Superior temporal gyrus (tissue), 1 donor: ENCODE data around the gene NADSYN1.
A peak's percentile ranks its signal among the peaks of the same experiment; 100 is the strongest.

Source experiments
- DNase-seq: peaks from one replicate; pipeline ENCODE4 v3.0.0-alpha.2; 2016; ENCODE audit errors: extremely low spot score

NADSYN1 gene

DNA sequence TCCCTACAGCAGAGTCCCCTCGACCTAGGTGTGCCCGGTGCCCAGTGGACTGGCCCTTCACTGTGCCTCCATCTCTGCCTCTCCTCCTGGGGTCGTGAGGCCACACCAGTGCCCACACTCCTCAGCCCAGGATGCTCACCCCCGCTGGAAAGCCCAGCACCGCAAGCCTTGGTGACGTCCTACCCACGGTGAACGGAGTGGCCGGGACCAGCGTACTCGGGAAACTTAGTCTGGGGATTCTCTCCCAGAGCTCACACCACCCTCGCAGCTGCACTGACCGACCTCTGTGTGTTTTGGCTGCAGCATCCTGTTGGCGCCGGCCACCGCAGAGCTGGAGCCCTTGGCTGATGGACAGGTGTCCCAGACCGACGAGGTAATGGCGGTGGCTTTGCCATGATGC, 38.5 kb downstream of the NADSYN1 start:
- no peak for DNase-seq

DNA sequence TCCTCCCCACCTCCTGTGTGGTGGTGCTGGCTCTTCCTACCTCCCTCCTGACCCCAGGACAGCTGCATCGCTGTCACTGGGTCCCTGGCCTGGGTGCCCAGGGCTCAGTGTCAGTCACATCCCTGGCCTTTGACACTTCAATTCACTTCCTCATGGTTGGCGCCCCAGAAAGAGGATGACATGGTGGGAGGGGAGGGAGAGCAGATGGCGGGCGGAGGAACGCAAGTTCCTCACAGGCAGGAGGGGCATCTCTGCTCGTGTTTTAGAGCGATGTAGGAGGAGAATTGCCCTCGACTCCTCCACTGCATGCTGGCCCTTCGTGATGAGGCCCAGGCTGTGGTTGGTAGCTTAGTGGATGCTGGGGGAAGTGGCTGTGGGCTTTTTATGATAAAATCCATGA, 38.9 kb downstream of the NADSYN1 start:
- DNase-seq, result no peak

DNA sequence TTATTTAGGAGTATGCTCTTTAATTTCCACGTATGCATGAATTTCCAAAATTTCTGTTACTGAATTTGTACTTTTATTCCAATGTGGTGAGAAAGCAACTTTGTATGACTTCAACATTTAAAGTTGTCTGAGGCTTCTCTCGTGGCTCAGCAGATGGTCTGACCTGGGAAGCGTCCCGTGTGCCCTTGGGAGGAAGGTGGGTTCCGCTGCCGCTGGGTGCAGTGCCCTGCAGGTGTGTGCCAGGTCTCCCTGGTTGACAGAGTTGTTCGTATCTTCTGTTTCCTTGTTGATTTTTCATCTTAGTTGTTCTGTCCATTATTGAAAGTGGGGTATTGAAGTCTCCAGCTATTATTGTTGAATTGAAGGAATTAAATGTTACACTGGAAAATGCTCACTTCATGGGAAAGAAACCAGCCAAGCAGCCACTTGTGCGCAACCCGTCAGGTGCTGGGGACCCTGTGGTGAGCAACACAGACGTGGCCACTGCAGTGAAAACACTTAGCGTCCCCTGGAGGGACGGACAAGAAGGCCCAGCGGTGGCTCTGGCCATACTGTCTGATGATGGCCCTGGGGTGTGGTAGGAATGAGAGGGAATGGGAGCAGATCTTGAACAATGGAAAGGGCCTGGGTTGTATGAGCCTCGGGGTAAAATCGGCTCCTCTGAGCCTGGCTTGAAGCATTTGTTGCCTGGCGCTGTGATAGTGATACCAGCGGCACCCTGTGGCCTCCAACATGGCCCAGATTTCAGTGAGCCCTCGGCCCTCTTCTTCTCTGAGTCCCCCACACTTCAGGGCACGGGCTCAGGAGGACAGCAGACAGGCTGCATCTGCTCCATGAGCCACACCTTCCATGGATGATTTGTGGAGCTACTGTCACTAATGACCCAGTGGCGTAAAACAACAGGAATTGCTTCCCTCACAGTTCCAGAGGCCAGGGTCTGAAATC, 42.6 kb downstream of the NADSYN1 start:
- DNase-seq, result no peak

DNA sequence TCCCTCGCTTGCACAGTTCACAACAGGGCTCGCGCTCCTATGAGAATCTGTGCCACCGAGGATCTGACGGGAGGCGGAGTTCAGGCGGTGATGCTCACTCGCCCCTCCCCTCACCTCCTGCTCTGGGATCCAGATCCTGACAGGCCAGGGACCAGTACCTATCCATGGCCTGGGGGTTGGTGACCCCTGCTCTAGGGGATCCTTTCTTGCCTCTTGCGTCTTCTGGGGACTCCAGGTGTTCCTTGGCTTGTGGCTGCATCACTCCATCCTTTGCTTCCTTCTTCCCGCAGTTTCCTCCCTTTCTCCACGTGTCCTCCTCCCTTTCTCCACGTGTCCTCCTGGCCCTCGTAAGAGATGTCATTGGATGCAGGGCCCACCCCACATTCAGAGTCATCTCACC, 43.4 kb downstream of the NADSYN1 start:
- no peak for DNase-seq

DNA sequence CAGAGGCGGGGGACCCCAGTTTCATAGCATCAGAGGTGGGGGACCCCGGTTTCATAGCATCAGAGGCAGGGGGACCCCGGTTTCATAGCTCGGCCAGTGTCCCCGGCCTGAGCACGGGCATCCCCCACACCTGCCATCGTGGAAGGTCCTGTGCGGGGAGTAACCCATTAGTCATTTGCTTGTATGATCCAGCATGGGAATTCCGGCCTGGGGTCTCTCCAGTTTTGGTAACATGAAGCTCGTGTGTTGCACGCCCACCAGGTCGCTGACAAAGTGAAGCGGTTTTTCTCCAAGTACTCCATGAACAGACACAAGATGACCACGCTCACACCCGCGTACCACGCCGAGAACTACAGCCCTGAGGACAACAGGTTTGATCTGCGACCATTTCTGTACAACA, 45.1 kb downstream of the NADSYN1 start:
- no peak for DNase-seq

DNA sequence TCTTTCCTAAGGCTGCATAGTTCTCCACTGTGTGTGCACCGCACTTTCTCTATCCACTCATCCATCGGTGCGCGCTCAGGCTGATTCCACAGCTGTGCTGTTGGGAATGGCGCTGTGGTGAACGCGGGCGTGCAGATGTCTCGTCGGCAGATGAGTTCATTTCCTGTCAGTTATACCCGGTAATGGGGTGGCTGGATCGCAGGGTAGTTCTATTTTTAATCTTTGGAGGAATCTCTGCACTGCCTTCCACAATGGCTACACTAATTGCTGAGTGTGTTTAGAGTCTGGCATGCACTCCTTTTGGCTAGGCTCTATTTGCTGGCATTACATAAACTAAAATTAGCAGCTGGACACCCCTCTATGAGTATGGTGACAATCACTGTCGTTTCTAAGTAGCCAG, 46.1 kb downstream of the NADSYN1 start:
- DNase-seq, result no peak

DNA sequence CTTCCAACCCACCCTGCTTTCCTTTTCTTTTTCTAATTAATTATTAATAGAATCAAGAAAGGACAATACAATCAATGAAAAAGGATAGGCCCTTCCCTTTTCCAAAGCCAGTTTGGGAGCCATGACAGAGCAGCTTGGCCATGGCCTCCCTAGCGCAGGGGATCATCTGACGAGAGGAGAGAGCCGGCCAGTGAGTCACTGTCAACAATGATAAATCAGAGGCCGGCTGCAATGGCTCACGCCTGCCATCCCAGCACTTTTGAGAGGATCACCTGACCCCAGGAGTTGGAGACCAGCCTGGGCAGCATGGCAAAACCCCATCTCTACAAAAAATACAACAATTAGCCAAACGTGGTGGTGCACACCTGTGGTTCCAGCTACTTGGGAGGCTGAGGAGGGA, 46.5 kb downstream of the NADSYN1 start:
- no peak for DNase-seq

DNA sequence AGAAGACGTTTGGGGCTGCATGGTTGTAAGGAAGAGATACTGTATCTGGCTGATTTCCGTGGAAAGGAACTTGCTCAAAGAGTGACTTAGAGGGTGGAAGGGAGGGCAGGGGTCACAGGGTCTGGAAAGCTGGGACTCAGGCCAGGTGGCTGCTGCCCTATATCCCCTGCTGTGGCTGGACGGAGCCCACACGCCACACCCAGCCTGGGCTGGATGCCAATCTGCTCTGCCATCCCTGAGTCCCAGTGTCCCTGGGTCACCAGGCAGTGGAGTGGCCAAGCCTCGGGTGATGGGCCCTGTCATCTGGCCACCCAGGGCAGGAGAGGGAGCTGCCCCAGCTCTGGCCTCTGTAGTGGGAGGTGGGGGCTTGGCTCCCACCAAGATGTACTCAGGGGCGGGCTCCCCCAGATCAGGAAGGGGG, 47.6 kb downstream of the NADSYN1 start:
- DNase-seq, result no peak

DNA sequence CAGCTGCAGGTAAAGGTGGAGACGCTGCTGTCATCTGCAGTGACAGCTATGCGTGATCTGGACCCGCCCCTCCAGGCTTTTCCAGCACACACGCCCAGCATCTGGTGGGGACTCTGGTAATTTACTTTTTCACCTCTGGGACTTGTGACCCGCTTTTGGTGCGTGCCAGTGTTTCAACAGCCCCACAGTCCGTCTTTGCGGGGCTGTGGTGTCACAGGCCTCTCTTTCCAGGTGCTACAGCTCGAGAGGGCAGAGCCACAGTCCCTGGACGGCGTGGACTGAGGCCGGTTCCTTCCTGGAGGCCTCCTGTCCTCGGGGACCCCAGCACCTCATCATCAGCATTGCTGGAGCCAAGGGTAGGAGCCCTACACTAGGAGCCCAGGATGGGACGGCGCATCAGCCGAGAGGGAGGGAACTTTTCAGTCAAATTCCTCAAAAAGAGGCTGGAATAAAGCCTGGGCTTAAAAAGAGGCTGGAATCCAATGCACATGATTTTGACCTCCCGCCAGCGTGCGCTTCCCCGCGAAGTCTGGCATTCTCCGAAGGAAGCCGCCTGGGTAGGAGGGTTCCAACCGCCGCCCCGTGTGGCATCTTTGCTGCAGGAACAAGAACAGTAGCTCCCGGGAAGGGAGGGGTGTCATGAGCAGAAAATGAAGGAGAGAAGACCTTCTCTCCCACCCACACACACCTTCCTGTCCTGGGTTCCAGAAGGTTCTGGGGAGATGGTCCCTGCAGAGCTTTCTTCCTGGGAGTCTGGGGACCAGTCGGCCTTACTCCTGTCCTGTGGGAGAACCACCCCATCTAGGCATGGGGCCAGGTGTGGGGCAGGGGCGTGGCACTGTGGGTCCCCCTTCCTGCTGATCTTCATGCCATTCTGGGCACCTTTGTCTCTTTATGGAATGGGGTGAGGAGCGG, 48.3 kb downstream of the NADSYN1 start:
- no peak for DNase-seq

DNA sequence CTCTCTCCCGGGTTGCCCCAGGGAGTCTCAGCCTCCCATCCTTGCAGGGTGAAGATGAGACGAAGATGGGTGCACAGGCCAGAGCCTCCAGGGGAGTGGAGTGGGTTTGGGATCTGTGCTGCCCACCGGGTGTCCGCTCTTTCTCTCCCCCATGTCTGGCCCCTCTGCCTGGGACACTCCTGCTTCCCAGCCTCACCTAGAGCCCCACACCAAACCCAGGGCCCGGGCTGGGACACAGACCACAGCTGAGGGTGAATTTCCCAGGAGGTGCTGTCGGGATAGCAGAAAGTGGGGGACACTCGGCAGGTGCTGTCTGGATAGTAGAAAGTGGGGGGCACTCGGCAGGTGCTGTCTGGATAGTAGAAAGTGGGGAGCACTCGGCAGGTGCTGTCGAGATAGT, 49.0 kb downstream of the NADSYN1 start:
- DNase-seq, result no peak

DNA sequence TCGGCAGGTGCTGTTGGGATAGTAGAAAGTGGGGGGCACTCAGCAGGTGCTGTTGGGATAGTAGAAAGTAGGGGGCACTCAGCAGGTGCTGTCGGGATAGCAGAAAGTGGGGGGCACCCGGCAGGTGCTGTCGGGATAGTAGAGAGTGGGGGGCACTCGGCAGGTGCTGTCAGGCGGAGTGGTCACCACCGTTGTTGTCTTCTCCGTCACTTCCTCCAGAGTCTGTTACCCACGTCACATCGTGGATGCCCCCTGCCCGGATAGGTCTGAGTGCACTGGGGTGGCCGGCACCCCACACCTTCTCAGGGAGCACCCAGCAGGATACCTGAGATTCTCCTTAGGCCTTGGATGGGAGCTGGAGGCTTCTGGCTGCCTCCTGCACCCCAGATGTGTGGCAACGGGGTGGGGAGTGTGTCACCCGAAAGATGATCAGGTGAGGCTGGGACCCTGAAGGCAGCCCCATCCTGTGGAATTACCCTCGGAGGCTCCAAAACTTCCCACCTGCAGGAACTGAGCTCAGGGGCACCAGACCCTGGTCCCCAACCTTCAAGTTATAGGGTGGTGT, 50.0 kb downstream of the NADSYN1 start:
- no peak for DNase-seq

DNA sequence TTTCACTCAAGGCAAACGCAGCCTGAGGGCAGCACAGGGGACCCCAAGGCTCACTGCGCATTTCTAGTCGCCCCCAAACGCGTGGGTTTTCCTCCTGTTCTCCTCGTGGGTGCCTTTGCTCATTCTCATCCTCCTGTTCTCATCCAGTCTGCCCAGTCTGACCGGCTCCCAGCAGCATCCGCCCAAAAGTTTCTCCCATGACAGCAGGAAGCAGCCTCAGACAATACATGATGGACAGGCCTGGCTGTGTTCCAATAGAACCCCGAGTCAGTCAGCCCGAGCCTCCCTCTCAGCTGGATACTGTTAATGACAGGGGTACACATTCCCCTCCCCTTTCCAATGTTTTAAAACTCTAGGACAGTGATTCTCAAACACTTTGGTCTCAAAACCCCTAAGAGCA, 51.5 kb downstream of the NADSYN1 start:
- DNase-seq, result no peak

DNA sequence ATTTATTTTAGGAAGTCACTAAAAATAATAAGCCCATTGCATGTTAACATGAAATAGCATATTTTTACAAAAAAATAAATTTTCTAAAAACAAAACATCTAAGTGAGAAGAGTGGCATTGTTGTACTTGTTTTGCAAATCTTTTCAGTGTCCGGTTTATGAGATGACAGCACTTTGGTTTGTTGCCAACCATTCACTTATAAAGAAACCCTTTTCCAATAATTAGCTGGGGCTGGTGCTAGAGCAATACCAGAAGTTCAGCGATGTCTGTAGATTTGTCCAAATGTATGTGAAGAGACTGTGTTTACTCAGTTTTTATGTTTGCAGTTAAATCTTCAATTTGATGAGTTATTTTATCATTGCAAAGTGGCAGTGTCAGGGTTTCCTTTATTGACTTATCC, 52.0 kb downstream of the NADSYN1 start:
- peak; percentile 35 for DNase-seq

DNA sequence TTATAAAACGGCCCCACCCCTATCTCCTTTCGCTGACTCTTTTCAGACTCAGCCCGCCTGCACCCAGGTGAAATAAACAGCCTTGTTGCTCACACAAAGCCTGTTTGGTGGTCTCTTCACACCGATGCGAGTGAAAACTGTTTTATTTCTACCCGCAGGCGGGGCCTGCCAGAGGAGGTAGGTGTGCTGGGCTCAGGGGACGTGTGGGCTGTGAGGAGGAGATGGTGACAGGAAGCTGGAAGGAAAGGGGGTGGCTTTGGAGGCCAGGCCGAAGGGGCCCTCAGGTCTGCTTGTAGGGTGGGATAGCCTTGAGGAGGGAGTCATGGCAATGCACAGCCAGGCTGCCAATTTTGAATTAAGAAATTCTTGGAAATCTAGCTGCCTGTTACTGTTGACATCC, 52.8 kb downstream of the NADSYN1 start:
- DNase-seq, result no peak

DNA sequence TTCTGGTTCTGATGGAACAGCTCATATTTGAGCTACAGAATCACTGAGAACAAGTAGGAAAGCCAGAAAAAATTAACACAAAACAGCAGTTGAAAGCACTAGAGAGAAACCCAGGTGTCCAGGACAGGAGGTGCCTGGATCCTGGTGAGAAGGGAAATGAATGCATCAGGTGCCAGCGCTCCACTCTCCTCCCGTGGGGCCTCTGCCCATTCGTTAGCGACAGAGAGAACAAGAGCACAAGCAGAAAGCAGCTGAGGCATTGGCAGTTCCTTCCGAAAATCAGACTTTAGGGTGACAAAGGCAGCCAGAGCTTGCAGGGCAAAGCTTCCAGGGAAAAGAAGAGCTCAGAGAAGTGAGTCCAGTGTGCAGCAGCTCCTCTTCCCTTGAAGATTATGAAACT, 54.1 kb downstream of the NADSYN1 start:
- no peak for DNase-seq

DNA sequence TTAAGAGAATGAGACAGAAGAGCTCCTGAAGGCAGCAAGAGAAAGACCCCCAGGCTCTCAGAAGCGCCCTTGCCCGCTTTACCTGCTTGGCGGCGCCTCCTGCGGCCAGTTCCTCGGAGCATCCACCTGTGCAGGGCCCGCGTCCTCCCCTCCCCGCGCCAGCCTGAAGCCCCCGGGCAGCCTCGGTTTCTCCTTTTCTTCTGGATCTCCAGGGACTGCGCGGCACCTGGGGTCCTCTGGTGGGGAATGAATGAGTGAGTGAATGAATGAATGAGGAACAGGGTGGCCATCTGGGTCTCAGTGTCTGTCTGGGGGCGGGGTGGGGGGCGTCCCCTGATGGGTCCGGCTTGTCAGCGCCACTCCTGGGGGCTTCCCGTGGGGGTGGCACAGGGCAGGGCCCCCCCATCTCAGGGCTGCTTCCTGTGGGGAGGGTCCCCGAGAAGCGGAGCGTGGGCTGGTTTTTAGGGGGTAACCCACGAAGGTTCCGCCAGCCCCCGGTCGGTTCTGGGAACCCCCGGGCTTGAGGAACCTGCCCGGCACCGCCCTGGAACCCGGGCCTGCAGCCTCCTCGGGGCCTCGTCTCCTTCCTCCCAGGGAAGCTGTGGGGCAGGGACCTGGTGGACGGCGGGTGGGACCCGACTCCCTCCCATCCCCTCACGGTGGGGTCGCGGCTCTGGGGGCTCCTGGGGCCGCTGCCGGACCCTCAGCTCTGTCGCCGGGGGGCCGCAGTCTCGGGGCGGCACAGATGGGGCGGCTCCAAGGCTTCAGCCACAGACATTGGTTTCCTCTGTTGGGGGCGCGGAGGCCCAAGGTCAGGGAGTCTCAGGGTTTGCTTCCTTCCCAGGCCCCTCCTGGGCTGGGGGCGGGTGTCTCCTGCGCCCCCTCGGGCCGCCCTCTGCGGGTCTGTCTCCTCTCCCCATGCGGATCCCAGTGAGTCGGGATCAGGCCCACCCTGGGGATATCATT, 65.8 kb downstream of the NADSYN1 start:
- no peak for DNase-seq

DNA sequence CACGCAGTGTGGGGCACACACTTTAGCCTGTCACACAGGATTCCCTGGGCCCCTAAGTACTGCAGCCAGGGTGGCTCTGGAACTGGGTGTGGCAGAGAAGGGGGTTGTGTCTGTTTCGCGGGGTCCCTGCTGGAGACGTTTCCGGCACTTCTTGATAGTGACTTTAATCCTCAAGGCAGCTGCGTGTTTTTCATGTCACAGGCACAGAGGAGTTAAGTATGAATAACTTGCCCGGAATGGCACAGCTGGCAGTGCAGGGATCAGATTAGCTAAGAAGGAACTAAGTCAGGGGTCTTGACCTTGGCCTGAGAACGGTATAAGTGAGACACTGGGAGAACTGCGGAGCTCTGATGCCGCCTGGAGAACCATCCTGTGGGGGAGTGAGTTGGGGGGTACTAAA, 66.5 kb downstream of the NADSYN1 start:
- no peak for DNase-seq

DNA sequence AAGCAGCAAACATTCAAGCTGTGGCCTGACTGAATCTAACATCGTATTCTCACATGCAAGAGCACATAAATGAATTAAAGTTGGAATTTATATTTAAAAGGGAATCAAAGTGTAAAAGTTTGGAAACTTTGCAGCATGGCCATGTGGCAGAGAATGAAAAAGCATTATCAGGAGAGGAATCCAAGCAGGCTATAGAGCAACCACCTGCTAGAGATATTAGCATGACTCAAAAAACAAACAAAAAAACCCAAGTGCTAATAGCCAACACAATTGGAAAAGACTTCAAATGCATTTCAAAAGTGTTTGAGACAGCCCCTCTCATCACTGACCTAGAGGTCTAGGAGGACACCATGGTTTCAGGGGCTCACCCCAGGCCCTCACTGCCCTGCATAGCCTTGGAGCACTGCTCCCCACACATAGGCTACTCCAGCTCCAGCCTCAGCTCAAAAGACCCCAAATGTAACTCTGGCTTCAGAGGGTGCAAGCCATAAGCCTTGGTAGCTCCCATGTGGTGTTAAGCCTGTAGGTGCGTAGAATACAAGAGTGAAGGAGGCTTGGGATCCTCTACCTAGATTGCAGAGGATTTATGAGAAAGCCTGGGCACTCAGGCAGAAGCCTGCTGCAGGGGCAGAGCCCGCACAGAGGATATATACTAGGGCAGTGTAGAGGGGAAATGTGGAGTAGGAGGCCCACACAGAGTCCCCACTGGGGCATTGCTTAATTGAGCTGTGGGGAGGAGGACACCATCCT, 72.4 kb downstream of the NADSYN1 start:
- DNase-seq, result no peak

DNA sequence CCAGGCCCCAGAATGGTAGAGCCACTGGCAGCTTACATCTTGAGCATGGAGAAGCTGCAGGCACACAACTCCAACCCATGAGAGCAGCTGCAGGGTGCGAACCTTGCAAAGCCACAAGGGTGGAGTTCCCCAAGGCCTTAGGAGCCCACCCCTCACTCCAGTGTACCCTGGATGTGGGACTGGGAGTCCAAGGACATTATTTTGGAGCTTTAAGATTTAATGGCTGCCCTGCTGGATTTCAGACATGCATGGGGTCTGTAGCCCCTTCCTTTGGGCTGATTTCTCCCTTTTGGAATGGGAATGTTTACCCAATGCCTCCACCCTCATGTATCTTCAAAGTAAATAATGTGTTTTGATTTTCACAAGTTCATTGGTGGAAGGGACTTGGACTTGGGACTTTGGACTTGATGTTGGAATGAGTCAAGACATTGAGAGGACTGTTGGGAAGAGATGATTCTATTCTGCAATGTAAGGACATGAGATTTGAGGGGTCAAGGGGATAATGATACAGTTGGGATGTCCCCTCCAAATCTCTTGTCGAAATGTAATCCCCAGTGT, 73.0 kb downstream of the NADSYN1 start:
- DNase-seq, result no peak
